Gastroesophageal sphincter (tissue), 4 donors: ENCODE data around the gene GMDS. TPM values are rescaled to one million over a fixed set of nuclear protein-coding genes. Genes with fewer than 3 reads are reported as not detected.
A peak's percentile ranks its signal among the peaks of the same experiment; 100 is the strongest.

Experiments used
- ATAC-seq: fragments of 150-250 bp; one replicate; pipeline ENCODE4 v1.9.1; 2016; ENCODE audit warnings: mild to moderate bottlenecking, moderate library complexity
- H3K27ac ChIP-seq, 4 donors: fragments of 200-600 bp; sonication (generic) in 3 of 4; 1 replicate in 3 of 4; 2 replicates in 1 of 4; pipeline ENCODE4 v1.5.1; 2016 to 2019
- H3K27me3 ChIP-seq: fragments of 200-600 bp; sonication (generic); one replicate; pipeline ENCODE4 v1.5.1; 2019
- H3K36me3 ChIP-seq, 2 donors: fragments of 200-600 bp; sonication (generic); one replicate each; pipeline ENCODE4 v1.5.1; 2019; ENCODE audit warnings: control low read depth in 1 of 2
- H3K4me1 ChIP-seq, 3 donors: fragments of 200-600 bp; sonication (generic); 1 replicate in 2 of 3; 2 replicates in 1 of 3; pipeline ENCODE4 v1.5.1; 2016 to 2019; ENCODE audit warnings: control low read depth in 2 of 3
- H3K4me3 ChIP-seq, 2 donors: fragments of 200-600 bp; sonication (generic); one replicate each; pipeline ENCODE4 v1.5.1; 2019; ENCODE audit warnings: mild to moderate bottlenecking in 1 of 2, moderate library complexity in 1 of 2
- H3K9me3 ChIP-seq, 3 donors: fragments of 200-600 bp; sonication (generic); one replicate each; pipeline ENCODE4 v1.5.1; 2017 to 2019; ENCODE audit warnings: control low read depth in 2 of 3
- CTCF ChIP-seq, 4 experiments: fragments of 200-600 bp in 2 of 4; fragments of 450-650 bp in 2 of 4; sonication (generic) in 1 of 4; IDR thresholded peaks; one replicate each; pipeline ENCODE4 v1.5.1; 2017 to 2019; ENCODE audit warnings: antibody characterized with exemption in 4 of 4, mild to moderate bottlenecking in 2 of 4, moderate library complexity in 2 of 4
- EP300 ChIP-seq: sonication (generic); formaldehyde crosslinking; IDR thresholded peaks from one replicate; pipeline ENCODE4 v1.6.1; 2017; ENCODE audit warnings: antibody characterized with exemption, mild to moderate bottlenecking
- POLR2A ChIP-seq, 2 donors: fragments of 450-650 bp; IDR thresholded peaks; one replicate each; pipeline ENCODE4 v1.6.1; 2017; ENCODE audit warnings: antibody characterized with exemption in 2 of 2, mild to moderate bottlenecking in 2 of 2, moderate library complexity in 1 of 2
- POLR2AphosphoS5 ChIP-seq: sonication (generic); formaldehyde crosslinking; IDR thresholded peaks from one replicate; pipeline ENCODE4 v1.6.1; 2017; ENCODE audit warnings: antibody characterized with exemption
- WGBS, 2 donors: methylation state at CpG; one replicate each; pipeline ENCODE4 v1.1.5; 2018; ENCODE audit warnings: low coverage in 1 of 2; 5-methylcytosine and 5-hydroxymethylcytosine counted together
- total RNA-seq, 4 donors: library from RNA; depleted of rRNA; stranded (reverse); fragments of >200 nt; gene quantifications; one replicate each; pipeline ENCODE4 v1.1.0, GENCODE V29; 2016

The GMDS gene
- total RNA-seq, 4 donors from 2014 or later, result 5.0 to 14.7 (median 6.4) TPM

DNA sequence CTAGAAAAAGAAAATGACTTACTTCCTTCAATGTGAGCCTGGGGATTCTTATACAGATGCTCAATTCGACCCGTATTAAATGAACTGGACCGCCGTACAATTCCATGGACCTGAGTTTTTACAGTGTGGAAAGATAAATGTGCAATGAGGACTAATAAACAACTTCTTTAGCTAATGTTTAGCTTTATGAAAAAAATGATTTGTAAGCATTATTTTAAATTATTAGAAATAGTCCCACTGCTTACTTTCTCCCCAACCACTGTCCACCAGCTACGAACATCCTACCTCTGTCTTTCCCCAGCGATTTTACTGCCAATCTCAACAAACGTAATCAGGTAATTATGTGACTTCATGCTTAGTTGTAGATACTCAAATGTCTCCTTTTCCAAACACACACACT lies 128.0 kb downstream of the GMDS start:
- 94 to 95% methylated on average over 7 of the region's 7 CpGs for WGBS, 2 donors
- H3K27me3 ChIP-seq, result no peaks in the 10 kb centered on the region
- H3K9me3 ChIP-seq, result no peaks in the 10 kb centered on the region
- H3K27ac ChIP-seq, result no peak overlapping the region
- no peak for ATAC-seq
- no peaks in the 10 kb centered on the region for H3K4me1 ChIP-seq
- H3K4me3 ChIP-seq, result no peak overlapping the region
- TF ChIP-seq POLR2A (IDR thresholded peaks at IDR 0.05), result no peak
- TF ChIP-seq EP300, result no peak
- TF ChIP-seq POLR2AphosphoS5, result no peak
- no peak for TF ChIP-seq CTCF (IDR thresholded peaks at IDR 0.05)
- H3K36me3 ChIP-seq, result no peaks in the 10 kb centered on the region

- H3K4me1 ChIP-seq, result peaks cover 0 to 3% (median 0%) of the 10 kb centered on the region in 3 donors
- no peaks in the 10 kb centered on the region for H3K27me3 ChIP-seq
- no peak for TF ChIP-seq EP300
- TF ChIP-seq POLR2AphosphoS5, result no peak
- no peak for TF ChIP-seq POLR2A (IDR thresholded peaks at IDR 0.05)
- no peak for TF ChIP-seq CTCF (IDR thresholded peaks at IDR 0.05)
- no peak overlapping the region for H3K27ac ChIP-seq
- 100% methylated on average over 1 of the region's 2 CpGs for WGBS, 2 donors
- ATAC-seq, result no peak
- no peaks in the 10 kb centered on the region for H3K9me3 ChIP-seq
- no peaks in the 10 kb centered on the region for H3K36me3 ChIP-seq
- no peak overlapping the region for H3K4me3 ChIP-seq
Measured at GRCh38 chr6:2116496-2116895, 128.9 kb downstream of the GMDS start.

- no peak for TF ChIP-seq POLR2A (IDR thresholded peaks at IDR 0.05)
- no peak for TF ChIP-seq CTCF (IDR thresholded peaks at IDR 0.05)
- ATAC-seq, result no peak
- 82 to 100% methylated on average over 1 of the region's 1 CpG for WGBS, 2 donors
- Histone ChIP-seq H3K27ac (no peak overlapping the region), H3K4me3 (no peak overlapping the region), H3K9me3 (no peaks in the 10 kb centered on the region), H3K36me3 (no peaks in the 10 kb centered on the region), H3K4me1 (peaks cover 0 to 7% (median 0%) of the 10 kb centered on the region in 3 donors), H3K27me3 (no peaks in the 10 kb centered on the region)
Measured at GRCh38 chr6:2114100-2114499, 131.3 kb downstream of the GMDS start.

DNA sequence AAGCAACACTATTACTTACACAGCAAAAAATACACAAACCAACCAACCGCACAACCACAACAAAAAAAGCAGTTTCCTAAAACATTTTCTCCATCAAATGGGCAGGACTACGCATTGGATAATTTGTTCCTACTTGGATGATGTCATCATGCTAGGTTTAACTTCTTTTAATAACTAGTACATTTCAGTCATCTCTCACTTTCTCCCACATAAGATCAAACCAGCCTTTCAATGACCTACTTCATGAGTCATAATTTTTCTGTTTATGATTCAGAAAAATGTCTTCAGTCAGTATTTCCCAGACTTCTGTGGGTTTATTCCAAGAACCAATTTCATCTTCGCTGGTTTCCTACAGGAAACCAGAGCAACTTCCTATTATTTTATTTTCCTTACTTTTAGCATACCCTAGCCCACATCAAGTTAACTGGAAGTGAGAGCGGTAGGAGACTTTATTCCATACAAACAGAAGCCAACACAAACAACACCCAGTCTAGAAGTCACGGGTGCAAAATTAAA lies 134.2 kb downstream of the GMDS start:
- Histone ChIP-seq H3K4me1 (peaks cover 0 to 7% (median 0%) of the 10 kb centered on the region in 3 donors), H3K27ac (peak overlapping the region in 2 of 4 donors; percentile 16 to 50), H3K4me3 (no peak overlapping the region), H3K27me3 (no peaks in the 10 kb centered on the region), H3K9me3 (no peaks in the 10 kb centered on the region), H3K36me3 (no peaks in the 10 kb centered on the region)
- ATAC-seq, result peak; percentile 82
- WGBS, 2 donors, result 47 to 53% methylated on average over 5 of the region's 5 CpGs
- TF ChIP-seq CTCF (IDR thresholded peaks at IDR 0.05) (no peak), POLR2AphosphoS5 (peak; percentile 76)

DNA sequence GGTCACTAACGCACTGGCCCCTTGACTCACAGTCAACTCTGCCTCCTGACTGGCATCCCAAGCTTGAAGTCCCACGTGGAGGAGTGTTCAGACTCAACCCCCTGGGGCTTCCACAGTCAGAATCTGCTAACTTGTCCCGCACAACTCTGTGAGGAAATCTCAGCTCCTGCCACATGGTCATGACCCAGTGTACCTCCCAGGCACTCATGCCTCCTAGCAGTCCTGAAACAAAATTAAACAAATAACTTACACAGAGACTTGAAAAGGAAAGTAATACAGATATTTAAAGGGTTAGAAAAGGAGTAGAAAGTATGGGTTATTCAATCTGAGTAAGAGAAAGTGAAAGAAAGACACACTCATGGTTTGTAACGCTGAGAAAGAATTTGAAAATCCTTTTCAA lies 134.9 kb downstream of the GMDS start:
- TF ChIP-seq EP300 (no peak), CTCF (IDR thresholded peaks at IDR 0.05) (no peak), POLR2AphosphoS5 (no peak), POLR2A (IDR thresholded peaks at IDR 0.05) (no peak)
- H3K27ac ChIP-seq, result peak overlapping the region in 2 of 4 donors; percentile 16 to 50
- no peak for ATAC-seq
- H3K9me3 ChIP-seq, result no peaks in the 10 kb centered on the region
- WGBS, 2 donors, result 67 to 73% methylated on average over 3 to 4 of the region's 4 CpGs
- H3K36me3 ChIP-seq, result no peaks in the 10 kb centered on the region
- H3K4me3 ChIP-seq, result no peak overlapping the region
- peaks cover 0 to 7% (median 0%) of the 10 kb centered on the region in 3 donors for H3K4me1 ChIP-seq
- no peaks in the 10 kb centered on the region for H3K27me3 ChIP-seq
